H1 (cell line): ENCODE measurements around the gene INPPL1. TPM values are rescaled to one million over a fixed set of nuclear protein-coding genes. Genes with fewer than 3 reads are reported as not detected.
A peak's percentile ranks its signal among the peaks of the same experiment; 100 is the strongest.

ENCODE experiments used
- CTCF ChIA-PET: fragments of 300-600 bp; sonication (Branson Sonifier 250); formaldehyde crosslinking; loops from one replicate; lab custom pipeline; 2021; ENCODE audit not compliant: partially characterized antibody; lab: Charles Lee
- POLR2A ChIA-PET: fragments of 300-600 bp; sonication (Branson Sonifier 250); formaldehyde crosslinking; loops from one replicate; lab custom pipeline; 2021; ENCODE audit warnings: inconsistent platforms; ENCODE audit not compliant: partially characterized antibody; lab: Charles Lee
- DNase-seq, 2 experiments: peaks; one replicate each; pipeline versions ENCODE4 v3.0.0 to v3.0.0-alpha.2; 2010 to 2022; ENCODE audit warnings: low spot score in 2 of 2, low read depth in 1 of 2, mixed read lengths in 1 of 2
- FAIRE-seq: peaks from 2 replicates; lab custom pipeline; 2011; peaks lifted over from hg19 to GRCh38; lab: Jason Lieb, UNC
- H2AFZ ChIP-seq: 2 replicates; pipeline ENCODE4 v1.8.1; 2012; ENCODE audit warnings: low read length, inconsistent platforms
- H2AK5ac ChIP-seq: 2 replicates; pipeline ENCODE4 v1.6.1; 2013; ENCODE audit warnings: low read depth, low read length
- H2BK120ac ChIP-seq: replicated peaks from 2 replicates; pipeline ENCODE3; 2013; ENCODE audit warnings: low read depth, low read length, inconsistent platforms
- H2BK12ac ChIP-seq: 2 replicates; pipeline ENCODE4 v1.6.1; 2013; ENCODE audit warnings: low read depth, low read length
- H2BK15ac ChIP-seq: 2 replicates; pipeline ENCODE4 v1.6.1; 2013; ENCODE audit warnings: low read length
- H2BK20ac ChIP-seq: 2 replicates; pipeline ENCODE4 v1.6.1; 2013; ENCODE audit warnings: low read length
- H2BK5ac ChIP-seq: 2 replicates; pipeline ENCODE4 v1.6.1; 2013; ENCODE audit warnings: low read depth, low read length
- H3K14ac ChIP-seq: 2 replicates; pipeline ENCODE4 v1.6.1; 2013; ENCODE audit warnings: inconsistent platforms; ENCODE audit not compliant: insufficient read length
- H3K18ac ChIP-seq: 2 replicates; pipeline ENCODE4 v1.6.1; 2013; ENCODE audit warnings: low read length; ENCODE audit errors: extremely low read depth
- H3K23ac ChIP-seq: 2 replicates; pipeline ENCODE4 v1.6.1; 2013; ENCODE audit warnings: inconsistent platforms; ENCODE audit not compliant: insufficient read length
- H3K23me2 ChIP-seq: 2 replicates; pipeline ENCODE4 v1.6.1; 2013; ENCODE audit warnings: low read depth, low read length
- H3K27ac ChIP-seq: 2 replicates; pipeline ENCODE4 v1.6.1; 2011; ENCODE audit warnings: low read depth, low read length, inconsistent platforms
- H3K27me3 ChIP-seq, 4 experiments: replicated peaks in 1 of 4; 1 replicate in 1 of 4; 2 replicates in 3 of 4; pipeline versions ENCODE4 v1.6.1 to v1.8.1; 2011 to 2013; ENCODE audit warnings: low read length in 3 of 4, mild to moderate bottlenecking in 3 of 4, inconsistent platforms in 2 of 4, mixed read lengths in 2 of 4, moderate library complexity in 1 of 4; ENCODE audit not compliant: control insufficient read depth in 3 of 4, insufficient read depth in 3 of 4; ENCODE audit errors: extremely low read depth in 1 of 4
- H3K36me3 ChIP-seq, 4 experiments: 2 replicates each; pipeline versions ENCODE4 v1.6.1 to v1.8.1; 2011 to 2013; ENCODE audit warnings: mild to moderate bottlenecking in 4 of 4, low read length in 3 of 4, moderate library complexity in 2 of 4, control low read depth in 1 of 4, inconsistent platforms in 1 of 4; ENCODE audit not compliant: insufficient read depth in 4 of 4, control insufficient read depth in 2 of 4
- H3K4ac ChIP-seq: replicated peaks from 2 replicates; pipeline ENCODE3; 2013; ENCODE audit warnings: low read length, low read depth, mixed read lengths, inconsistent platforms; ENCODE audit not compliant: insufficient read length
- H3K4me1 ChIP-seq, 4 experiments: replicated peaks in 1 of 4; 1 replicate in 1 of 4; 2 replicates in 3 of 4; pipeline versions ENCODE4 v1.6.1 to v1.8.1; 2011 to 2013; ENCODE audit warnings: low read length in 3 of 4, inconsistent platforms in 2 of 4, mixed read lengths in 1 of 4; ENCODE audit not compliant: insufficient read depth in 4 of 4, control insufficient read depth in 3 of 4
- H3K4me2 ChIP-seq, 2 experiments: 2 replicates each; pipeline versions ENCODE4 v1.6.1 to v1.8.1; 2011 to 2013; ENCODE audit warnings: low read depth in 2 of 2, low read length in 2 of 2, control low read depth in 1 of 2, inconsistent platforms in 1 of 2, mild to moderate bottlenecking in 1 of 2; ENCODE audit not compliant: insufficient read depth in 1 of 2
- H3K4me3 ChIP-seq, 4 experiments: fragments of 200-600, 300-600 bp in 1 of 4; sonication (generic), shearing (Covaris generic), sonication (Bioruptor Twin) in 1 of 4; 2 replicates each; pipeline versions ENCODE4 v1.5.1 to v1.8.1; 2011 to 2016; ENCODE audit warnings: low read length in 4 of 4, low read depth in 3 of 4, control low read depth in 2 of 4, inconsistent platforms in 2 of 4, mild to moderate bottlenecking in 2 of 4, mixed read lengths in 1 of 4, moderate library complexity in 1 of 4; ENCODE audit not compliant: insufficient read depth in 2 of 4; ENCODE audit errors: extremely low read depth in 1 of 4
- H3K56ac ChIP-seq: replicated peaks from 2 replicates; pipeline ENCODE3; 2013; ENCODE audit warnings: low read depth, mild to moderate bottlenecking, mixed read lengths, low read length, inconsistent platforms; ENCODE audit not compliant: insufficient read length
- H3K79me1 ChIP-seq: 2 replicates; pipeline ENCODE4 v1.6.1; 2013; ENCODE audit warnings: low read depth, low read length, control low read depth
- H3K79me2 ChIP-seq, 2 experiments: 2 replicates each; pipeline versions ENCODE4 v1.6.1 to v1.8.1; 2012 to 2013; ENCODE audit warnings: low read length in 2 of 2, mild to moderate bottlenecking in 2 of 2, inconsistent platforms in 1 of 2; ENCODE audit not compliant: insufficient read depth in 2 of 2, control insufficient read depth in 1 of 2
- H3K9ac ChIP-seq, 4 experiments: replicated peaks in 1 of 4; 1 replicate in 1 of 4; 2 replicates in 3 of 4; pipeline versions ENCODE4 v1.6.1 to v1.8.1; 2011 to 2013; ENCODE audit warnings: low read depth in 3 of 4, low read length in 3 of 4, control low read depth in 2 of 4, mild to moderate bottlenecking in 2 of 4, moderate library complexity in 2 of 4, inconsistent platforms in 1 of 4; ENCODE audit errors: extremely low read depth in 1 of 4
- H3K9me3 ChIP-seq, 2 experiments: 2 replicates each; pipeline versions ENCODE4 v1.6.1 to v1.8.1; 2012 to 2013; ENCODE audit warnings: mild to moderate bottlenecking in 2 of 2, moderate library complexity in 2 of 2, control low read depth in 1 of 2, inconsistent platforms in 1 of 2, low read depth in 1 of 2, low read length in 1 of 2, mixed read lengths in 1 of 2; ENCODE audit not compliant: insufficient read depth in 2 of 2
- H4K20me1 ChIP-seq, 2 experiments: replicated peaks in 1 of 2; 2 replicates each; pipeline versions ENCODE3 to v1.8.1; 2011 to 2013; ENCODE audit warnings: inconsistent platforms in 2 of 2, low read length in 2 of 2, mild to moderate bottlenecking in 1 of 2; ENCODE audit not compliant: insufficient read depth in 2 of 2, control insufficient read depth in 1 of 2
- H4K5ac ChIP-seq: 2 replicates; pipeline ENCODE4 v1.6.1; 2013; ENCODE audit warnings: low read length, low read depth, mixed read lengths, inconsistent platforms; ENCODE audit not compliant: insufficient read length
- H4K8ac ChIP-seq: 2 replicates; pipeline ENCODE4 v1.8.0; 2013; ENCODE audit warnings: mild to moderate bottlenecking, moderate library complexity, low read length, inconsistent platforms; ENCODE audit not compliant: insufficient read depth; ENCODE audit errors: extremely low read depth
- H4K91ac ChIP-seq: replicated peaks from 2 replicates; pipeline ENCODE3; 2013; ENCODE audit warnings: low read length, mixed read lengths, inconsistent platforms; ENCODE audit not compliant: insufficient read length
- ATF2 ChIP-seq: IDR thresholded peaks from 2 replicates; pipeline ENCODE4 v1.6.1; 2012; ENCODE audit warnings: low read length, inconsistent platforms
- ATF3 ChIP-seq: IDR thresholded peaks from 2 replicates; pipeline ENCODE4 v1.6.1; 2011; ENCODE audit warnings: low read depth, mild to moderate bottlenecking, low read length; ENCODE audit not compliant: insufficient read depth
- BCL11A ChIP-seq, 2 experiments: IDR thresholded peaks; one replicate each; pipeline ENCODE4 v1.6.1; 2011; ENCODE audit warnings: low read depth in 2 of 2, low read length in 2 of 2, mild to moderate bottlenecking in 2 of 2
- EGR1 ChIP-seq: IDR thresholded peaks from 2 replicates; pipeline ENCODE4 v1.6.1; 2011; ENCODE audit warnings: low read depth, low read length, borderline replicate concordance
- FOSL1 ChIP-seq: IDR thresholded peaks from 2 replicates; pipeline ENCODE4 v1.6.1; 2011; ENCODE audit warnings: mild to moderate bottlenecking, low read depth, low read length, moderate library complexity; ENCODE audit not compliant: insufficient read depth
- JUN ChIP-seq: IDR thresholded peaks from 2 replicates; pipeline ENCODE4 v1.6.1; 2011; ENCODE audit warnings: low read depth, mild to moderate bottlenecking, improper control_type of control experiment, low read length
- PHF8 ChIP-seq: fragments of 200-600 bp; sonication (generic); conservative IDR thresholded peaks from 2 replicates; pipeline ENCODE4 v1.7.1; 2012; ENCODE audit warnings: low read depth, mild to moderate bottlenecking, inconsistent platforms, low read length, moderate library complexity
- RXRA ChIP-seq: IDR thresholded peaks from 2 replicates; pipeline ENCODE4 v1.6.1; 2011; ENCODE audit warnings: low read depth, mild to moderate bottlenecking, low read length, moderate library complexity; ENCODE audit not compliant: insufficient read depth
- SP4 ChIP-seq: IDR thresholded peaks from 2 replicates; pipeline ENCODE4 v1.6.1; 2012; ENCODE audit warnings: low read length, inconsistent platforms
- SUZ12 ChIP-seq: fragments of 200-600 bp; sonication (generic); IDR thresholded peaks from 2 replicates; pipeline ENCODE4 v1.6.1; 2012; ENCODE audit warnings: mild to moderate bottlenecking, inconsistent platforms, low read length, moderate library complexity, mixed read lengths
- TCF12 ChIP-seq: IDR thresholded peaks from 2 replicates; pipeline ENCODE4 v1.6.1; 2011; ENCODE audit warnings: low read depth, mild to moderate bottlenecking, low read length
- WGBS, 2 experiments: shearing (Covaris generic) in 1 of 2; methylation state at CpG; one replicate each; pipeline versions ENCODE4 v1.1.6 to v1.1.7; 2013 to 2015; ENCODE audit warnings: low lambda C conversion rate in 2 of 2, mixed read lengths in 2 of 2, inconsistent platforms in 1 of 2, low coverage in 1 of 2, missing lambda C conversion rate in 1 of 2; ENCODE audit not compliant: insufficient replicate concordance in 2 of 2, insufficient coverage in 1 of 2, insufficient read length in 1 of 2; ENCODE audit errors: extremely low coverage in 1 of 2, missing lambda C conversion rate in 1 of 2; 5-methylcytosine and 5-hydroxymethylcytosine counted together
- polyA plus RNA-seq, 7 experiments: library from polyadenylated mRNA; depleted of rRNA in 3 of 7; stranded (reverse) in 5 of 7; unstranded in 2 of 7; fragments of >200 nt in 5 of 7; fragments of 200-250 nt in 2 of 7; gene quantifications; 1 replicate in 5 of 7; 2 replicates in 1 of 7; 4 replicates in 1 of 7; pipeline versions ENCODE4 v1.2.1 to v1.2.3, GENCODE V29; 2011 to 2013; ENCODE audit warnings: missing spikeins in 2 of 7, mixed read lengths in 2 of 7
- total RNA-seq: library from RNA; stranded (reverse); fragmentation: NEBNext Ultra II Directional; extraction: Animal tissue kit (Norgen Biotek cat#: 25700); gene quantifications from 2 replicates; pipeline ENCODE4 v1.2.1, GENCODE V29; 2021

Gene INPPL1
- total and polyA plus RNA-seq, 2 of the 8 experiments (the other 6 are each of a cell fraction or from before 2014, with no cell fraction given), result 54.5 to 79.5 TPM

GRCh38 chr11:72241291-72241781 is 16.8 kb downstream of the INPPL1 start:
- Histone ChIP-seq H3K9me3 (no peaks in the 10 kb centered on the region; a peak in 1 of 4 replicates), H2BK120ac (no peak overlapping the region), H3K4me2 (peak overlapping the region; percentile 87 to 90; a peak in 3 of 4 replicates), H2BK5ac (no peak overlapping the region), H4K20me1 (peaks cover 8 to 11% of the 10 kb centered on the region in 2 experiments), H3K23ac (no peak overlapping the region), H2AK5ac (no peak overlapping the region), H3K27ac (no peak overlapping the region), H3K4me3 (peak overlapping the region in 1 of 4 experiments; percentile 60; a peak in 2 of 8 replicates), H3K23me2 (peaks cover 20% of the 10 kb centered on the region; the same call in 1 of the 2 replicates), H3K4ac (no peak overlapping the region), H2BK15ac (no peak overlapping the region), H3K18ac (no peak overlapping the region), H3K56ac (no peak overlapping the region), H4K91ac (no peak overlapping the region), H3K27me3 (peaks cover 62 to 78% (median 75%) of the 10 kb centered on the region in 4 experiments), H3K14ac (no peak overlapping the region), H3K79me2 (no peaks in the 10 kb centered on the region), H4K5ac (no peak overlapping the region), H3K79me1 (no peaks in the 10 kb centered on the region), H2BK20ac (no peak overlapping the region), H3K9ac (no peak overlapping the region), H3K4me1 (peaks cover 5 to 40% (median 24%) of the 10 kb centered on the region in 4 experiments), H4K8ac (no peak overlapping the region; the same call in 1 of the 2 replicates), H2BK12ac (no peak overlapping the region), H3K36me3 (peaks cover 2 to 10% (median 7%) of the 10 kb centered on the region in 4 experiments; a peak in 6 of 8 replicates), H2AFZ (no peak overlapping the region)
- FAIRE-seq, result no peak
- ChIA-PET CTCF (interaction anchor here (0.6 to 10.0 kb wide), 6 partner anchors 13 to 190 kb away, joined by 3 to 101 read pairs (median 4); partner anchors contain the start of gene CLPB), POLR2A (interaction anchor here (1.7 to 7.7 kb wide), 2 partner anchors 16 to 129 kb away, joined by 7 to 160 read pairs; partner anchors contain the start of genes ANAPC15 and INPPL1)
- WGBS, 2 experiments, result 11% methylated on average over 6 of the region's 20 CpGs; no CpG with 5 or more reads in 1 of the 2 experiments
- peak in 1 of 2 experiments; percentile 53 for DNase-seq
- TF ChIP-seq SUZ12, result no peak
- TF ChIP-seq ATF2, result no peak
- TF ChIP-seq FOSL1, result no peak
- no peak for TF ChIP-seq PHF8
- no peak for TF ChIP-seq JUN
- no peak for TF ChIP-seq BCL11A (IDR thresholded peaks at IDR 0.05; ENCODE audit: low read depth in 2 of 2, low read length in 2 of 2)
- TF ChIP-seq TCF12, result no peak
- no peak for TF ChIP-seq ATF3
- no peak for TF ChIP-seq SP4
- no peak for TF ChIP-seq EGR1
- no peak for TF ChIP-seq RXRA
